H1 (cell line): ENCODE results near the gene UQCC3. TPM values are rescaled to one million over a fixed set of nuclear protein-coding genes. Genes with fewer than 3 reads are reported as not detected.
A peak's percentile ranks its signal among the peaks of the same experiment; 100 is the strongest.

Experiments
- ATF2 ChIP-seq: IDR thresholded peaks from 2 replicates; pipeline ENCODE4 v1.6.1; 2012; ENCODE audit warnings: low read length, inconsistent platforms
- BCL11A ChIP-seq, 2 experiments: IDR thresholded peaks; one replicate each; pipeline ENCODE4 v1.6.1; 2011; ENCODE audit warnings: low read depth in 2 of 2, low read length in 2 of 2, mild to moderate bottlenecking in 2 of 2
- CEBPB ChIP-seq: IDR thresholded peaks from 2 replicates; pipeline ENCODE4 v1.6.1; 2012; ENCODE audit warnings: low read depth, low read length
- CHD1 ChIP-seq: IDR thresholded peaks from 2 replicates; pipeline ENCODE4 v1.6.1; 2012; ENCODE audit warnings: low read depth, low read length, improper control_type of control experiment
- EP300 ChIP-seq, 2 experiments: IDR thresholded peaks; 1 replicate in 1 of 2; 2 replicates in 1 of 2; pipeline ENCODE4 v1.6.1; 2011 to 2012; ENCODE audit warnings: low read depth in 2 of 2, low read length in 2 of 2, mild to moderate bottlenecking in 2 of 2, borderline replicate concordance in 1 of 2, inconsistent platforms in 1 of 2, moderate library complexity in 1 of 2
- GABPA ChIP-seq: IDR thresholded peaks from 2 replicates; pipeline ENCODE4 v1.6.1; 2011; ENCODE audit warnings: mild to moderate bottlenecking, low read length, moderate library complexity, borderline replicate concordance; ENCODE audit not compliant: insufficient read depth
- GTF2F1 ChIP-seq: IDR thresholded peaks from 2 replicates; pipeline ENCODE4 v1.6.1; 2012; ENCODE audit warnings: low read depth, low read length, improper control_type of control experiment, borderline replicate concordance
- HDAC6 ChIP-seq: IDR thresholded peaks from one replicate; pipeline ENCODE4 v1.7.1; 2012; ENCODE audit warnings: low read depth, mild to moderate bottlenecking, inconsistent platforms, low read length, moderate library complexity
- JUND ChIP-seq: IDR thresholded peaks from 2 replicates; pipeline ENCODE4 v1.6.1; 2011; ENCODE audit warnings: mild to moderate bottlenecking, improper control_type of control experiment, low read length
- KDM4A ChIP-seq: IDR thresholded peaks from one replicate; pipeline ENCODE4 v1.7.1; 2012; ENCODE audit warnings: low read depth, mild to moderate bottlenecking, moderate library complexity, low read length, inconsistent platforms; ENCODE audit not compliant: severe bottlenecking
- MAFK ChIP-seq: IDR thresholded peaks from 2 replicates; pipeline ENCODE4 v1.6.1; 2012; ENCODE audit warnings: low read depth, mild to moderate bottlenecking, improper control_type of control experiment, low read length
- PHF8 ChIP-seq: fragments of 200-600 bp; sonication (generic); conservative IDR thresholded peaks from 2 replicates; pipeline ENCODE4 v1.7.1; 2012; ENCODE audit warnings: low read depth, mild to moderate bottlenecking, inconsistent platforms, low read length, moderate library complexity
- RBBP5 ChIP-seq: IDR thresholded peaks from 2 replicates; pipeline ENCODE4 v1.7.1; 2012; ENCODE audit warnings: low read depth, mild to moderate bottlenecking, inconsistent platforms, low read length, moderate library complexity, borderline replicate concordance
- RNF2 ChIP-seq: fragments of 200-900, 300-1000 bp; sonication (generic); IDR thresholded peaks from 2 replicates; pipeline ENCODE4 v1.7.1; 2016; ENCODE audit warnings: borderline replicate concordance, low read depth, mild to moderate bottlenecking, antibody characterized with exemption, low read length; ENCODE audit not compliant: poor library complexity, severe bottlenecking; ENCODE audit errors: missing control alignments
- RXRA ChIP-seq: IDR thresholded peaks from 2 replicates; pipeline ENCODE4 v1.6.1; 2011; ENCODE audit warnings: low read depth, mild to moderate bottlenecking, low read length, moderate library complexity; ENCODE audit not compliant: insufficient read depth
- SIN3A ChIP-seq, 2 experiments: IDR thresholded peaks in 1 of 2; conservative IDR thresholded peaks in 1 of 2; 2 replicates each; pipeline ENCODE4 v1.6.1; 2011 to 2012; ENCODE audit warnings: low read length in 2 of 2, improper control_type of control experiment in 1 of 2, low read depth in 1 of 2, mild to moderate bottlenecking in 1 of 2
- TAF1 ChIP-seq: IDR thresholded peaks from 2 replicates; pipeline ENCODE4 v1.6.1; 2011; ENCODE audit warnings: mild to moderate bottlenecking, low read depth, low read length
- TCF12 ChIP-seq: IDR thresholded peaks from 2 replicates; pipeline ENCODE4 v1.6.1; 2011; ENCODE audit warnings: low read depth, mild to moderate bottlenecking, low read length
- TEAD4 ChIP-seq: IDR thresholded peaks from 2 replicates; pipeline ENCODE4 v1.6.1; 2012; ENCODE audit warnings: low read depth, low read length, inconsistent platforms, mixed read lengths
- polyA plus RNA-seq, 7 experiments: library from polyadenylated mRNA; depleted of rRNA in 3 of 7; stranded (reverse) in 5 of 7; unstranded in 2 of 7; fragments of >200 nt in 5 of 7; fragments of 200-250 nt in 2 of 7; gene quantifications; 1 replicate in 5 of 7; 2 replicates in 1 of 7; 4 replicates in 1 of 7; pipeline versions ENCODE4 v1.2.1 to v1.2.3, GENCODE V29; 2011 to 2013; ENCODE audit warnings: missing spikeins in 2 of 7, mixed read lengths in 2 of 7
- total RNA-seq: library from RNA; stranded (reverse); fragmentation: NEBNext Ultra II Directional; extraction: Animal tissue kit (Norgen Biotek cat#: 25700); gene quantifications from 2 replicates; pipeline ENCODE4 v1.2.1, GENCODE V29; 2021
- TF ChIP-seq, protein P1 (sequence below): IDR thresholded peaks from 2 replicates; pipeline ENCODE4 v1.6.1; 2011; ENCODE audit warnings: low read depth, mild to moderate bottlenecking, low read length; ENCODE audit not compliant: insufficient read depth

The UQCC3 gene
- total and polyA plus RNA-seq, 2 of the 8 experiments (the other 6 are each of a cell fraction or from before 2014, with no cell fraction given) = 14.2 to 15.7 TPM

DNA sequence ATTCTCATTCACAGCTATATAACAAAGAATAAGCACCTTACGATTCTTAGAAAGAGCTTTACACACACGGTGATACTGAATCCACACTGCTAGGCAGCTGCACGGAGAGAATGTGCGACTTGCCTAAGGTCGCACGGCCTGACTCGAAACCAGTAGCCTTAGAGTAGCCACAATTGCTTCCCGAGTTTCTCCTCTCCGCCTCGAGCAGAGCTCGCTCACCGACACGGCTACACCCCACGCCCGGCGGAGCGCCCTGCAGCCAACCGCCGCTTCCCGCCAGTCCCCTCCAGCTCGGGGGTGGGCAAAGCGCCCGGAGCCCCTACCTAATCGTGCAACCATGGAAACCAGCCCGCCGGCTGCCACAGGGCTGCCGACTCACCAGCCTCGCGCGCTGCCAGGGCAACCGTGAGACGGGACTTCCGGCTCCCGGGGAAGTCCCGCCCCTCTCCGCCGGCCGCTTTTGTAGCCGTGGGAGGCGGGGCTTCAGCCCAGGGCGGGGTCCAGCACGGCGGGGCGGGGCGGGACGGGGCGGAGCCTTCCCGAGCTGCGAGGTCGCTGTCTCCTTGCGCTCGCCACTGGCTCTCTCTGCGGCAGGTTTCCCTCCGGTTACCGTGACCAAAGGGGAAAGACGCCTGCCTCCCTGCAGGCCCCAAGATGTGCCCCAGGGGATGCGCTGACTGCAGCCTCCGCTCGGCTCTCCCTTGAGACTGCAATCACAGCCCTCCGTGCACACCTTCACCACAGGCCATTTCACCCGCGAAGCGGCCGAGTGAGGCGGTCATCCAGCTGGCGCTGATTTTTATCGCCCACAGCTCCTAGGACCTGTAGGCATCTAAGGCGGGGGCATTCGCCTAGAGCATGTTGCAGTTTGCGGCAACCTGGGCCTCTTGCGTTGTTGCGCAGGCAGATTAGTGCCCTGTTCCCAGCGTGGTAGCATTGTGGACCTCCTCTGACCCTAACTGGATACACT is 34.7 kb downstream of the UQCC3 start (continued):
- TF ChIP-seq TAF1 (peak; percentile 57; the same call in 1 of the 2 replicates), TCF12 (no peak), KDM4A (peak; percentile 53), MAFK (no peak), GTF2F1 (no peak), HDAC6 (no peak), CHD1 (no peak), TEAD4 (no peak), PHF8 (peak; percentile 65), ATF2 (no peak), BCL11A (IDR thresholded peaks at IDR 0.05; ENCODE audit: low read depth in 2 of 2, low read length in 2 of 2) (no peak), RBBP5 (no peak; the same call in 1 of the 2 replicates), GABPA (peak; percentile 49; the same call in 1 of the 2 replicates), SIN3A (conservative IDR thresholded peaks at IDR 0.05 in 1 of 2, IDR thresholded peaks at IDR 0.05 in 1 of 2; ENCODE audit: low read depth in 1 of 2, low read length in 2 of 2) (peak; percentile 49 to 90; a peak in 3 of 4 replicates), JUND (no peak), CEBPB (no peak), EP300 (IDR thresholded peaks at IDR 0.05; ENCODE audit: borderline replicate concordance in 1 of 2, low read depth in 2 of 2, low read length in 2 of 2) (no peak), RXRA (no peak), RNF2 (peak; percentile 46)
- TF ChIP-seq, protein P1, sequence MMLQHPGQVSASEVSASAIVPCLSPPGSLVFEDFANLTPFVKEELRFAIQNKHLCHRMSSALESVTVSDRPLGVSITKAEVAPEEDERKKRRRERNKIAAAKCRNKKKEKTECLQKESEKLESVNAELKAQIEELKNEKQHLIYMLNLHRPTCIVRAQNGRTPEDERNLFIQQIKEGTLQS = no peak
